Measurements from ENCODE around the gene ZNF346. TPM values are rescaled to one million over a fixed set of nuclear protein-coding genes. Genes with fewer than 3 reads are reported as not detected.

The ZNF346 gene
- total and polyA plus RNA-seq, 2 of the 13 experiments (the other 11 are each of a cell fraction or from before 2014, with no cell fraction given) = 8.6 to 19.4 TPM

GRCh38 chr5:177094224-177095087, 72.0 kb downstream of the ZNF346 start (continued):
- TF ChIP-seq HIC2 (CRISPR knock-in tag; IDR thresholded peaks at IDR 0.05; ENCODE audit: low read depth) = no peak
- no peak for TF ChIP-seq IKZF1 (IDR thresholded peaks at IDR 0.05)
- TF ChIP-seq PRMT3 (CRISPR knock-in tag; IDR thresholded peaks at IDR 0.05; ENCODE audit: borderline replicate concordance, low read depth) = no peak
- peak; percentile 33; the same call in 1 of the 2 replicates for TF ChIP-seq NCOR1 (IDR thresholded peaks at IDR 0.05; ENCODE audit: borderline replicate concordance, low read length)
- TF ChIP-seq RXRB (CRISPR knock-in tag; IDR thresholded peaks at IDR 0.05; ENCODE audit: borderline replicate concordance) = peak; percentile 75
- TF ChIP-seq HOXA5 (CRISPR knock-in tag; IDR thresholded peaks at IDR 0.05) = no peak
- peak; percentile 78 for TF ChIP-seq MED1 (CRISPR knock-in tag; IDR thresholded peaks at IDR 0.05)
- peak in 1 of 2 experiments; percentile 71; a peak in 2 of 4 replicates for TF ChIP-seq EP300 (IDR thresholded peaks at IDR 0.05; ENCODE audit: low read depth in 2 of 2, low read length in 2 of 2)
- no peak; the same call in 1 of the 2 replicates for TF ChIP-seq EP300 (CRISPR knock-in tag; IDR thresholded peaks at IDR 0.05; ENCODE audit: borderline replicate concordance)
- TF ChIP-seq KAT2B (IDR thresholded peaks at IDR 0.05; ENCODE audit: borderline replicate concordance, low read depth, low read length) = no peak
- TF ChIP-seq MAFG (CRISPR knock-in tag; IDR thresholded peaks at IDR 0.05) = no peak
- TF ChIP-seq U2AF1 (optimal IDR thresholded peaks at IDR 0.05; ENCODE audit: low read depth, low read length) = no peak
- 0 out of 2 replicates have a peak, but pooled peaks have one; percentile 8 for TF ChIP-seq ZMAT3 (CRISPR knock-in tag; conservative IDR thresholded peaks at IDR 0.05)
- TF ChIP-seq ZNF496 (CRISPR knock-in tag; IDR thresholded peaks at IDR 0.05; ENCODE audit: insufficient replicate concordance) = no peak
- TF ChIP-seq MAF1 (CRISPR knock-in tag; IDR thresholded peaks at IDR 0.05; ENCODE audit: borderline replicate concordance) = no peak
- TF ChIP-seq PPARG (CRISPR knock-in tag; conservative IDR thresholded peaks at IDR 0.05) = no peak
- TF ChIP-seq ZNF567 (CRISPR knock-in tag; IDR thresholded peaks at IDR 0.05; ENCODE audit: borderline replicate concordance) = 0 out of 2 replicates have a peak, but pooled peaks have one; percentile 56
- TF ChIP-seq RBAK (CRISPR knock-in tag; IDR thresholded peaks at IDR 0.05) = no peak
- peak; percentile 64; the same call in 1 of the 2 replicates for TF ChIP-seq IRF2 (CRISPR knock-in tag; IDR thresholded peaks at IDR 0.05)
- TF ChIP-seq EED (CRISPR knock-in tag; IDR thresholded peaks at IDR 0.05) = no peak
- TF ChIP-seq ZIK1 (CRISPR knock-in tag; IDR thresholded peaks at IDR 0.05; ENCODE audit: borderline replicate concordance, low read depth) = no peak
- 0 out of 2 replicates have a peak, but pooled peaks have one; percentile 48 for TF ChIP-seq ZBTB42 (CRISPR knock-in tag; IDR thresholded peaks at IDR 0.05)
- TF ChIP-seq ZFP90 (CRISPR knock-in tag; IDR thresholded peaks at IDR 0.05; ENCODE audit: borderline replicate concordance) = no peak
- peak; percentile 54; the same call in 1 of the 2 replicates for TF ChIP-seq ZNF609 (CRISPR knock-in tag; IDR thresholded peaks at IDR 0.05; ENCODE audit: borderline replicate concordance)
